NK-92 (cell line): ENCODE data around the gene DHRS9.

Experiments
- DNase-seq: peaks from one replicate; lab custom pipeline; 2025; ENCODE audit not compliant: unreplicated experiment; lab: John Stamatoyannopoulos, UW

DHRS9 gene

GRCh38 chr2:169065422-169065821 lies 3.9 kb upstream of the DHRS9 start:
- no peak for DNase-seq

GRCh38 chr2:169065864-169066517 lies 3.4 kb upstream of the DHRS9 start:
- no peak for DNase-seq

DNA sequence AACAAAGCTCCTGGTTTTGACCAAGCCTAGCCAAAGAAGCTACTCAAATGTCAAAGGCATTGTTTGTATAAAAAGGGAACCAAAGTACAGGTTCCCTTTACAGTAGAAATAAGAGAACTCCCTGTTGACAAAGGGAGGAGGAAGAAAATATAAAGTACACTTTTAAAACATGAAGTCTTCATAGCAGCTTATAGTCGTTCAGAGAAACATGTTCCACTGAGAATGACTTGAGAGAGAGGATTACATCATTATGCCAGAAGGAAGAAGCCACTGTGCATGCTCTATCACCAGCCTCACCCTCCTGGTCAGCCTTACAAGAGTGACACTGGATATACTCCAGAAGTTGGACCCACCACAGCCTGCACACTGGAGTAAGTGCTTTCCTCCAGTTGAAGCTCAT lies 2.5 kb upstream of the DHRS9 start:
- DNase-seq: no peak

- DNase-seq: no peak
These were observed 470 bp downstream of the DHRS9 start for GRCh38 chr2:169069833-169070232.

GRCh38 chr2:169071455-169071854 lies 2.1 kb downstream of the DHRS9 start:
- no peak for DNase-seq

DNA sequence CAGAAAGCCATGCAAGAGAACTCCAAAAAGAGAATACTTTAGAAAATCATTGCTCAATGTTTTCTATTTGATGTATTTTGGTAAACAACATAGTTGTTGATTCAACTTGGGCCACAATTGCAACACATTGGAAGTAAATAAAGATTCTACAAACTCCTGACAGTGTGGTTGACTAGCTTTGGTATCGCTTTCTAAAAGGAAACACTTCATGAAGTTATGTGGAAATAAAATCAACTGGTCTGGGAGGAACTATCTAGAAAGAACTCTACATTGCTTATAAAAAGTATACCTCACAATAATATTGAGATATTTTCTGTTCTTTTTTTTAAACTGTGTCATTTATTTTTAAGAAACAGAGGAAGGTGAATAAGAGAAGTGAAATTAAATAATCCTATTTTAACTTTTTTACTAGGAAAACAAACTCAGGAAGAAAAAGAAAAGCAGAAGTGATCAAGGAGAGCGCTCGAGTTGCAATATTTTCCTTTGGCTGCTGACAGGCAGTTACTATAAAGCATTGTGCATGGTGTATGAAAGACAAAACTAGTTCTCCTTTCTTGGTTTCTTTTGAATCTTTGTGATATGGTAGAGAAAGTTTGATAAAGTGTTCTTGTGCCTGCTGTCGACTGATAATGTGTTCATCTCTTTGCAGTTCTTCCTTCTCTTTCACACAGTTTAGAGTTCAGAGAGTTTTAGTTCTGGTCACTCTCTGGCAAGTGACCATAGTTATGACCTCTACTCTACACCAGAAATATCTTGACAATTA lies 3.0 kb downstream of the DHRS9 start:
- DNase-seq: no peak

GRCh38 chr2:169073211-169073962 lies 4.0 kb downstream of the DHRS9 start:
- no peak for DNase-seq

GRCh38 chr2:169073963-169074751 lies 4.8 kb downstream of the DHRS9 start:
- DNase-seq: no peak

DNA sequence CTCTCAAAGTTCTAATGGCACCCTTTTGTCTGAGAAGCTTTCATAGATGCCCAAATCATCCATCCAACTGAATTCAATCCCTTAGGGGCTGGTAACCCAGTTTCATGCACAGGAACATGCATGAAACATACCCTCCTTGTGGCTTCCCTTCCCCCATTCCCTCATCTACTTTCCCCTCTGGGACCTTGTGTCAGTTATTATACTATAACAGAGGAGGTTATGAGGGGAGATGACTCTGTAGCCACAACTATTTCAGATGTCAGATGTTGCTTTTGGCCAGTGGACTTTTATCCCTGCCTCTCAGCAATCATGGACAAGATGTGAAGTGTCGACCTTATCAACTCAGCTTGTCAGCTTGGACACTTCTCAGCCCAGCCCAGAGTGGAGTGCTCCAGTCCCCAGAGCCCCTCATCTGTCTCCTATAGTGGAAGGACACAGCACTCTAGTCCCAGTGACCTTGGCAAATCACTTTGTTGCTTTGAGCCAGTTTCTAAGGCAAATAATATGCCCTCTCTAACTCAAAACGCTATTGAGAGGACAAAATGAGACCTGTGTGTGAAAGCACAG lies 8.4 kb downstream of the DHRS9 start:
- DNase-seq: no peak

GRCh38 chr2:169080250-169081069 lies 11.1 kb downstream of the DHRS9 start:
- DNase-seq: no peak

DNA sequence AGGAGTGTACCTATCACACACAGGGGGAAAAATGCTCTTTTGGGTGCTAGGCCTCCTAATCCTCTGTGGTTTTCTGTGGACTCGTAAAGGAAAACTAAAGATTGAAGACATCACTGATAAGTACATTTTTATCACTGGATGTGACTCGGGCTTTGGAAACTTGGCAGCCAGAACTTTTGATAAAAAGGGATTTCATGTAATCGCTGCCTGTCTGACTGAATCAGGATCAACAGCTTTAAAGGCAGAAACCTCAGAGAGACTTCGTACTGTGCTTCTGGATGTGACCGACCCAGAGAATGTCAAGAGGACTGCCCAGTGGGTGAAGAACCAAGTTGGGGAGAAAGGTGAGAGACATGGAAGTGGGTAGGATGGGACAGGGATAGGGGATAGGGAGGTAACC lies 12.2 kb downstream of the DHRS9 start:
- DNase-seq: no peak

DNA sequence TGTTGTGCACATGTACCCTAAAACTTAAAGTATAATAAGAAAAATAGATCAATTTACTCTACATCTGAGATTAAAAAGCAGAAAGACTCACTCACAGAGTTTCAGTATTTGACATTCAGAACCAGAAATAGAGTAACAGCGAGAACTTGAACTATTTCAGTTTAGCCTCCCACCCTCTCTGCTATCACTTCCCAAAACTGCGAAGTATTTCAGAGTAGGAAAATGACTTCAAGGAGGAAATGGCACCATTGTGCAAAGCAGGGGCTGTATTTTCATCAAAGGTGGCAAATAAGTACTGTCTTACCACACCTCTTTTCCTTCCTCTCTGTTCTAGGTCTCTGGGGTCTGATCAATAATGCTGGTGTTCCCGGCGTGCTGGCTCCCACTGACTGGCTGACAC lies 13.6 kb downstream of the DHRS9 start:
- no peak for DNase-seq

DNA sequence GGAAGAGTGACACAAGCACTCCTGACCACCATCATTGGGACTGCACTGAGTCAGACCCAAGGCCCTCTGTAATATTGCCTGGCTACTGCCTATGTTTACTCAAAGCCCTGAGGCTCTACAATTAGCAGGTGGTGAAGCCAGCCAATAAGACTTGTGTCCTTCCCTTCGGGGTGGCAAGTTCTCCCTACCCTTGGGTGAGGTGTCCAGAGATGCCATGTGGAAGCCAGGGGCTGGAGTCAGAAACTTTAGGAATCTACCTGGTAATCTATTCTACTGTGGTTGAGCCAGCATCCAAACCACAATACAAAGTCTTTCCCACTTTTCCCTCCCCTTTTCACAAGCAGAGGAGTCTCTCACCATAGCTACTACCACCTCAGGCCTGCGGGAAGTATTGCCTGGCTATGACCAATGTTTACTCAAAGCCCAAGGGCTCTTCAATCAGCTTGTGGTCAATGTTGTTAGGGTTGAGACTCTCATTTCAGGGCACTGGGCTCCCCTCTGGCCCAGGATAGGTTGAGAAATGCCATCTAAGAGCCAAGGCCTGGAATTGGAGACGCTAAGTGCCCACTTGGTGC lies 17.6 kb downstream of the DHRS9 start:
- DNase-seq: no peak

DNA sequence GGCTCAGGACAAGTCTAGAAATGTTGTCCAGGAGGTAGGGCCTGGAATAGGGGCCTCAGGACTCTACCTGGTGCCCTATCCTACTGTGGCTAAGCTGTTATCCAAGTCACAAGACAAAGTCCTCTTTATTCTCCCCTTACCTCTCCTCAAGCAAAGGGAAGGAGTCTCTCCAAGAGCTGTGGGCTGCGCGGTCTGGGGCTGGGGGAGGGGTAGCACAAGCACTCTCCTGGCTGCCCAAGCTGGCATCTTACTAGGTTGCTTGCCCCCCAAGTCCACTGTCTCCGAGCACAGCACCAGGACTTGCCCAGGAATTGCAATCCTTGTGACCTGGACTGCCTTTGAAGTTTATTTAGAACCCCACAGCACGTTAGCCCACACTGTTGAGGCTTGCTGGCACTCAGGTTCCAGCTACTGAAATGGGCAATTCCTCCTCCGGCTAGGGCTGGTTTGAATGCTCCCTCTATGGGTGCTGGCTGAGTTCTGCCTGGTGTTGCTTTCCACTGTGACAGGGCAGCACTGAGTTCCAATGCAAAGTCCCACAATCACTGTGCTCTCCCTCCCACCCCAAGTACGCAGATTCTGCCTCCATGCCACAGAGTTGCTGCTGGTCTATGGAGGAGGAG lies 18.5 kb downstream of the DHRS9 start:
- no peak for DNase-seq

- DNase-seq: no peak
These were observed 19.8 kb downstream of the DHRS9 start for GRCh38 chr2:169089182-169089581.

GRCh38 chr2:169090133-169090820 lies 20.9 kb downstream of the DHRS9 start:
- DNase-seq: no peak

DNA sequence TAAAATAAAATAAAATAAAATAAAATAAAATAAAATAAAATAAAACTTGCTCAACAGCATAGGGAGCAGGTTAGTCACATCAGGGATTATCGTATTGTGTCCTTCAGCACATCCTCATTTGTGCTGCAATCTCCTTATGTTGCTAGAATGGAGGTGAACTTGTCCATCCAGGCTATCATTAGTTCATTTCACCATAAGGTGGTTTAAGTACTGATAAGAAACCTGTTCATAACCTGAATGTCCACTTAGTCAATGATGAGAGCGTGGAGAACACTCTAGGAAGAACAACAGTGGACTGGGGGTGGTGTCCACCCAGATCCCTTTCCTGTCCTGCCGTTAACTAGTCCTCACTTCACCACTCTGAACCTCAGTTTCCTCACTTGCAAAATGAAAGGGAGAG lies 21.9 kb downstream of the DHRS9 start:
- DNase-seq: no peak

GRCh38 chr2:169091761-169092519 lies 22.6 kb downstream of the DHRS9 start:
- no peak for DNase-seq
